Cardiac fibroblast (primary cell): ENCODE measurements around the gene EPHB6.

Source experiments
- DNase-seq, 2 donors: peaks; one replicate each; pipeline versions ENCODE4 v3.0.0 to v3.0.0-alpha.2; 2010; ENCODE audit warnings: low read depth in 2 of 2
- H3K4me3 ChIP-seq, 2 donors: replicated peaks in 1 of 2; 1 replicate in 1 of 2; 2 replicates in 1 of 2; pipeline ENCODE4 v1.5.1; 2011; ENCODE audit warnings: low read depth in 2 of 2, low read length in 2 of 2, mild to moderate bottlenecking in 2 of 2, moderate library complexity in 1 of 2
- CTCF ChIP-seq: IDR thresholded peaks from one replicate; pipeline ENCODE4 v1.5.1; 2011; ENCODE audit warnings: low read depth, mild to moderate bottlenecking, low read length, inconsistent platforms

Gene EPHB6

GRCh38 chr7:142887282-142888015 is 32.6 kb downstream of the EPHB6 start:
- no peak for TF ChIP-seq CTCF
- no peak for DNase-seq
- no peak overlapping the region for H3K4me3 ChIP-seq

GRCh38 chr7:142889816-142890215 is 34.9 kb downstream of the EPHB6 start:
- H3K4me3 ChIP-seq: no peak overlapping the region
- no peak for TF ChIP-seq CTCF
- no peak for DNase-seq

- TF ChIP-seq CTCF: no peak
- no peak overlapping the region for H3K4me3 ChIP-seq
- no peak for DNase-seq
Measured at GRCh38 chr7:142890874-142891485, 36.1 kb downstream of the EPHB6 start.

- no peak for DNase-seq
- TF ChIP-seq CTCF: no peak
- no peak overlapping the region for H3K4me3 ChIP-seq
Measured at GRCh38 chr7:142891490-142892082, 36.7 kb downstream of the EPHB6 start.

- H3K4me3 ChIP-seq: no peak overlapping the region
- no peak for TF ChIP-seq CTCF
- DNase-seq: no peak
Measured at GRCh38 chr7:142892951-142893350, 38.1 kb downstream of the EPHB6 start.

GRCh38 chr7:142894112-142894984 is 39.5 kb downstream of the EPHB6 start:
- H3K4me3 ChIP-seq: no peak overlapping the region
- no peak for TF ChIP-seq CTCF
- no peak for DNase-seq
